HG03378 (cell line): ENCODE data around the gene C10orf88.
"Not testable (repeated sequence)": the region's sequence is repeated elsewhere in the genome, so short reads cannot be mapped to it uniquely, and the experiment has no call there.

ENCODE experiments used
- ATAC-seq: cut with Tn5 transposase; IDR thresholded peaks from one replicate; pipeline ENCODE4 v1.9.1; 2021; ENCODE audit warnings: mild to moderate bottlenecking, moderate library complexity; ENCODE audit not compliant: unreplicated experiment

The C10orf88 gene

DNA sequence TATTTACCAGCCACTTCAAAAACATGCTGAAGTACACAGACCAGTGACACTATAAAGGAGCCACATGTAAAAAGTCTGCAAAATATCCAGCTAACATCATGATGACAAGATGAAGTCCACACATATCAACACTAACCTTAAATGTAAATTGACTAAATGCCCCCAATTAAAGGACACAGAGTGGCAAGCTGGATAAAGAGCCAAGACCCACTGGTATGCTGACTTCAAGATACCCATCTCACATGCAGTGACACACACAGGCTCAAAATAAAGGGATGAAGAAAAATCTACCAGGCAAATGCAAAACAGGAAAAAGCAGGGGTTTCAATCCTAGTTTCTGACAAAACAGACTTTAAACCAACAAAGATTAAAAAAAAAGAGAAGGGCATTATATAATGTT, 12.9 kb upstream of the C10orf88 start:
- no peak for ATAC-seq

DNA sequence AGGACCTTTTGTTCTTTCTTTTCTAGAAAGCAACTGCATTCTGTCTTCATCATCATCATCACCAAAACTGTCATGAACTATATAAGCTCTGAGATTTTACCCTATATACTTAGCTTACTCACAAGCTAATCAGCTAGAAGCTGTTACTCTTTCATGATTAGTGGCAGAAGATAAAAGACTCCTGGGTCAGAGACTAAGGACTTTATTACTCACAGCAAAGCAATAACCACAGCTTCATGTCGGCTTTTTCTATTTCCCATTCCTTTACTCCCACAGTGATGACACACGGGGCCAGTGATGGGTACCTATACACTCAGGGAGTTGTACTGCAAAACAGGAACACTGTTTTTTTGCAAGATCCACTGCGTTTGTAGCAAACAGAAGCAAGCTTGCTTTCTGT, 8.4 kb upstream of the C10orf88 start:
- ATAC-seq = no peak

DNA sequence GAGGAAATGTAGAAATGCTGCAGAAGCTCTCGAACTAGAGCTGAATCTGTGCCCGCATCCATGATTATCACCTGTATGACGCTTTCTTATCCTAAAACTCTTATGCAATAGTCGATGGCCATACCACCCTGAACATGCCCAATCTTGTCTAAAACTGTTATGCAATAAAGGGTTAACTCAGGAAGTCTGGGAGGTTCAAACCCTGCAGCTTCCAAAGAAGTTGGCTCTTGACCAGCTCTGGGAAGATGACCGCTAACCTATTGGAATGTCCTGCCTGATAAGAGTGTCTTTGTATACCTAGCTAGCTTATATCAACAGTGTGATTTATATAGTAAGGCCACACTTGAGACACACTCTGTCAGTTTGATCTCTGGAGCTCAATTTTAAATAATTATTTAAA, 3.4 kb upstream of the C10orf88 start:
- no peak for ATAC-seq

DNA sequence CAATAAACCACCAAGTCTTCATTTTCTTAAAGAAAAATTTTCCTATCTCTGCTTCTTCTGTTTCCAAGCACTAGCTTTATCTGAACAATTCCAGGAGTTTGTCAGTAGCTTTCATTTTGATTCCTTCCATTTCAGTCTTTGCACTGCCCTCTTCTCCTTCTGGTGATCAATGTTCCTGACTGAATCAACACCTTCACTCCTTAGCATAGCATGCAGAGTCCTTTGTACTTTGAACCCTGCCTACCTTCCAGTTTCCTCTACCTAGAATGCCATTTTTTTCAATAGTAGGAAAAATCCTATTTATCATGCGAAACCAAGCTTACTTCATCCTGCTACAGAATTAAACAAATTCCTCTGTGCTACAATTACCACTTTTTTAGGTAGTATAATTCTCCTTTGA, 1.9 kb upstream of the C10orf88 start:
- ATAC-seq = no peak

DNA sequence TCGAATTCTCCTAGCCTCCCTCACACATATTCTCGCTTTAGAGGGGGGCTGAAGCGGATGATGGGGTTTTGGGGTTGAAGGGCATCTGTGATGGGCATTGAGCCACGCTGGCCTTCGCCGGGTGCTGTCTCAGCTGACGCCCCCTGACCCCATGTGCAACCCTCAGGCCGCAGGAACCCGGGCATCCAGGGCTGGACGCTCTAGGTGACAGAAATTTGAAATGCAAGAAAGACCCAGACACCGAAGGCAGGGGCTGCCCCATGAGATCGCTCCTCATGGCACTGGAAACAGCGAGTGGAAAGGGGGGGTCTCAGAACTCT, 664 bp upstream of the C10orf88 start:
- ATAC-seq = no peak

DNA sequence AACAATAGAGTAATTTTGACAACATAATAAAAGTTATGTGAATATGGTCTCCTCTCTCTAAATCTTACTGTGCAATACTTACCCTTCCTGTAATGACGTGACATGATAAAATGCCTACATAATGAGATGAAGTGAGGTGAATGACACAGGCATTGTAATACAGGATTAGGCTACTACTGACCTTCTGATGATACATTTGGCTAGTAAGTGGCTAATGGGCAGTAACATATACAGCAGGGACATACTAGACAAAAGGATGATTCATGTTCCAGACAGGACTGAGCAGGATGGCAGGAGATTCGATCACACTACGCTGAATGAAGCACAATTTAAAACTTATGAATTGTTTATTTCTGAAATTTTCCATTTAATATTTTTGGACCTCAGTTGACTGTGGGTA, 4.7 kb downstream of the C10orf88 start:
- ATAC-seq = no peak

DNA sequence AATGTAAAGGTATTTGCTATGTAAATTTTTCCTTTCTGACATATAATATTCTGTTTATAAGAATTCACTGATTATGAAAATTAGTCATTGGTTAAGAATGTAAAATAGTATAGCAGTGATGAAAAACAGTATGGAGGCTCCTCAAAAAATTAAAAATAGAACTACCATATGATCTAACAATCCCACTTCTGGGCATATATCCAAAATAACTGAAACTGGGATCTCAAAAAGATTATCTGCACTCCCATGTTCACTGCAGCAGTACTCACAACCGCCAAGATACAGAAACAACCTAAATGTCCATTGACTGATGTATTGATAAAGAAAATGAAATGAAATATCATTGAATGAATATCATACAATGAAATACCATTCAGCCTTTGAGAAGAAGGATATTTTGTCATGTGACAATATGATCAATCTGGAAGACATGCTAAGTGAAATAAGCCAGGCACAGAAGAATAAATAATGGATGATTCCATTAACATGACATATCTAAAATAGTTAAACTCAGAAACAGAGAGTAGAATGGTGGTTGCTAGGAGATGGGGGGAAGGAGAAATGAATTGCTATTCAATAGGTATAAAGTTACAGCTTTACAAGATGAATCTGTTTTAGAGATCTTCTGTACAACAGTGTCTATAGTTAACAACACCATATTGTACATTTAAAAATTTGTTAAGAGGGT, 14.0 kb downstream of the C10orf88 start:
- ATAC-seq = no peak

DNA sequence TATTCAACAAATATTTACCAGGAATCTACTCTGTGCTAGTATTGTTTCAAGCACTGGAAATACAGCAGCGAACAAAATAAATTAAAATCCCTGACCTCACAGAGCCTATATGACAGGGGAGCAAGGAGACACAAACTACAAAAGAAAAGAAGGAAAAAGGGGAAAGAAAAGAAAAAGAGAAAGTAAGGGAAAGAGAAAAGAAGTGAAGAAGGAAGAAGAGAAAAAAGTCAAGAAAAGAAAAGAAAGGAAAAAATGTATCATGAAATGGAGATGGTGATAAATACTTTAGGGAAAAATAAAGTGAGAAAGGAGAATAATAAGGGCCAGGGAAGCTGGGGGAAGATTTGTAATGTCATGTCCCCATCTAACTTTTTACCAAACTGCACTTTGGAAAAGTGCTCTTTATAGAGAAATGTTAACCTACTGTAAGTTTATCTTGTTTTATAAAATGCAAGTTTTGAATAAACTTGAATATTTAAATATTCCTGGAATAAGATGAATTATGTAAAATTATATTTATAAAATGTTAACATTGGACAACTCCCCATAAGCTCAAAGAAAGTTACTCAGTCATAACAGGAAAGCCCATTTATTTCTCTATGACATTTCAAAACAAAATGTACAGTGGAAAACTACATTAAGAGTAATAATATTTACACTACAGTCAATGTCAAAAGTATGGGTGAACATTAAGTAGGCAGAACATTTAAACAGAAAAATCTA, 14.7 kb downstream of the C10orf88 start:
- ATAC-seq = no peak

DNA sequence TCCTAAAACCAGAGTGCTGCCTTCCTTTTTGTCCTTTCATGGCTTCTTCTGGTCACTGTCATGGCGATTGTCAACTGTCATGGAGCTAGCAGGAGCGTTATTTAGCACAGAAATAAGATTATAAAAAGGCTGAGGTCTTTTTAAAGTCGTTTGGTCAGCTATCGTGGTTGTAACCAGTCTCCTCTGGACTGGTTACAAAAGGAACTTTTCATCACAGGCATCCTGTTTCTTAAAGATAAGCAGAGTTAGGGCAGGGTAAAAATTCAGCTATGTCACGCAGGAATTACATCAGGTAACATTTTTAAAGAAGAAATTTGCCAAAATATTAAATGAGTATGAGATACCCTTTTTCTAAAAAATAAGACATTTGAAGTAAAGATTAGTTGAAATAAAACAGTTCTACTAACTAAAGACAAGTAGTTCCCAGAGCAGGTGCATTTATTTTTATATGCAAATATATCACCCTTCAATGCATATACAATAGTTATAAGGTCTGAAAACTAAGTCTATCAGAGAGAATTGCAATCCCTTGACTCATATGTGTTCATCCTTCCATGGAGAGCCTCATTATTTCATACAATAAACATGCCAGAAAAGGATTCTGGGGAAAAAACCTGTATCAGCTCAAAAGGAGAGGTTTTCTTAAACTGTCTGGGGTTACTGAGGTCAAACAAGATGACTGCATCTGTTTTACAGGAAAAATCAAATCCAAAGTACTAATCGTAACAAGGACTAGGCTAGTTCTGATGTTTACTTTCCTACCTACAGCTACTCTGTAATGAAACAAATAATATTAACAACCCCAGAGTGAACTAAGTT, 22.7 kb downstream of the C10orf88 start:
- no peak for ATAC-seq

DNA sequence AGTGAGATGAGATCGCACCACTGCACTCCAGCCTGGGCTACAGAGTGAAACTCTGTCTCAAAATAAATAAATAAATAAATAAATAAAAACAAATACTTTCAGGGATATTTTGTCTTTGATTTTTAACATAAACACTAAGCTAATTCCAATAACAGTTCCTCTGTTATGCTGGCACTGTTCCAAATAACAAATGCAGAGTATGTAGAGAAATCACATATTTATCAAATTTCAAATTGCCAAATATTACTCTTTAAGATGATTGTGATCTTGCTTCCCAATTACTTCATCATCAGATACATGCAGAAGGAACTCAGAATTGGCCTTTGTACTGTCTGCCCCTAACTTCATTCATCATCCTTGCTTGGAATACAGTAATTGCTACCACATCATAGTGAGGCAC, 23.9 kb downstream of the C10orf88 start:
- no peak for ATAC-seq

DNA sequence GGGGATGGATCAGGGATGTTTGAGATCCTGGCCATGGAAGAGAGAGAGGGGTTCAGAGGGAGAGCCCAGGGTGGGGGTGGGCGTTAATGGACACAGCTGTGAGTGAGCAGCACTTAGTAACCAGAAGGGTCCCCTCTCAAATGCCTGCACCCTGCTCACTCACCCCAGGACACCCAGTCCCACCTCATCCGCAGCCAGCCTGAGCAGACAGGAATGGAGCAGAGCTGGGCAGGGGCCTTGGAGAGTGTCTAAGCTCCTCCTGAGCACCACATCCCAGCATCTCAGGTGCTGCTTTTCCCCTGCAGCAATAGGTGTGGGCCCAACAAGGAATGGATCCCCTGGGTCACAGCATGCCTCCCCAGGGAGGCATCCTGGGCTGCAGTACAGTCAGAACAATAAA, 38.3 kb downstream of the C10orf88 start:
- ATAC-seq = no peak

DNA sequence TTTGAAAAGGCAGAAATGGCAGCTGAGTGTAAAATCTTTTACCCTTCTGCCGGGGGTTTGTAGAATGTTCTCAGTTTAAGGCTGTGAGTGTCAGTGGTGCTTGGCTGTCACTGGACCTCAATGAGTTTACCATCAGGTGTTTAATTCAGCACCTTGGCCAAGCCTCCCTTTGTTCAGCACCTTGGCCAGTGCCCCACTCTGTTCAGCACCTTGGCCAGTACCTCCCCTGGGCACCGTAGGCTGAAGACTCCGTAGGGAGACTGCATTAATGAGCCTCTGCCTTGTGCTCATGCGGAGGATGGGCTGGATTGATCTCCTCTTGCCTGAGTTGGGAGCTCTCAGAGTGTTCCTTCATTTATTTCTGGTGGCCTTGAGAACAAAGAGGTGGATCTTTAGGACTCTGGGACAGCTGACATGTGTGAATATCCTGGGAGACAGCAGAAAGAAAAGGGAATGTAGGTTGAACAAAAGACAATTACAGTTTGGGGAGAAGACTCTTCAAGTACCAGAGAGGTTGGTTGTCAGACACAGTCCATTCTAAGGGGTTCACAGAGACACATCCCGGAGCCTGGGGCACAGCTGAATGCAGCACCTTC, 42.0 kb downstream of the C10orf88 start:
- no peak for ATAC-seq

DNA sequence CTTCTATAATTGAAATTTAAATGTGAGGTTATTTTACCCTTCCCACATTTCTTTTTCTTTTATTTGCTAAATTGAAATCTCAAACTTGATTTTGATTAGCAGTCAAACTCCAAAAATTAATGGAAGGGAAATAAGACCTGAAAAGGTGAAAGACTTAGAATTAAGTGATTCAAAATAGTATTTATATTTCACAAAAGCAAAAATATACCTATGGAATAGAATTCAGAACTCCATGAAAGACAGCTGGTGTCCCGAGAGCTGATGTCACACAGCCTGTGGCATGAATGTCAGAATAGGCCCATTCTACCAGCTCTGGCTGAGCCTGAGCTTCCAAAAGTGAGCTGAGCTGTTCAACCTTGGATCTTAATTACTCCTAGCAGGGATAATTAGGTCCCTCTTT, 43.7 kb downstream of the C10orf88 start, which contains the start of gene FAM24A:
TSS of gene FAM24A (plus strand) at position 301 of the 400 bp plus-strand sequence. CDS start 1,025 bp downstream, outside the sequence.
- ATAC-seq = no peak

DNA sequence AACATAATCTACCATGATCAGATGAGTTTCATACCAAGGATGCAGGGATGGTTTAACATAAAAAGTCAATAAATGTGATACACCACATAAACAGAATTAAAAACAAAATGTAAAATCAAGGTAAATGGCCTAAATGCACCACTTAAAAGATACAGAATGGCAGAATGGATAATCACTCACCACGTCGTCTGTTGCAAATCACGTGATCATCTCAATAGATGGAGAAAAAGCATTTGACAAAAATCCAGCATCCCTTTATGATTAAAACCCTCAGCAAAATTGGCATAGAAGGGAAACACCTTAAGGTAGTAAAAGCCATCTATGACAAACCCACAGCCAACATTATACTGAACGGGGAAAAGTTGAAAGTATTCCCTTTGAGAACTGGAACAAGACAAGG, 50.2 kb downstream of the C10orf88 start:
- ATAC-seq = not testable (repeated sequence)

DNA sequence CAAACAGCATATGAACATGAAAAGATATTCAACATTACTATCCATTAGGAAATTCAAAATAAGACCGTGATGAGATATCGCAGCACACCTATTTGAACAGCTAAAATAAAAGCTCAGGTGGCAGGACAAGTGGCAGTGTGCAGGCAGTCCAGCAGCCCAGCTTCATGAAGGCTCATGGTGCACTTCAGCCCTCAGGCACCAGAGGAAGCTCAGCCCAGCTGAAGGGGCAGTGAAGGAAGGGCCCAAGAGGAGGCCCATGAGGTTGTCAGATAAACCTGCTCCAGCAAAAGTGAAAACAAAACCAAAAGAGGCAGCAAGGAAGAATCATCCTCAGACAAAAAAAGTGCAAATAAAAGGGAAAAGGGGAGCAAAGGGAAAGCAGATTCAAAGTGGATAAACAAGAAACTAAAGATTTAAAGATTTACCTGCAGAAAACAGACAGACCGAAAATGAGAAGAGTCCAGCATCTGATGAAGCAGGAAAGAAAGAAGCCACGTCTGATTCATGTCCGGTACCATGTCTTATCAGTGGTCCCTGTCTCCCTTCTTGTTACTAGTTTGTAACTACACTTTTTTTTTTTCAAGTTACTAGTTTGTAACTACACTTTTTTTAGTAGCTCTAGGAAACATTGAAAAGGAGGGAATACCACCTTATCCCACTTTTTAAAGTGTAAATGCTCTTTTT, 59.6 kb downstream of the C10orf88 start:
- ATAC-seq = no peak

DNA sequence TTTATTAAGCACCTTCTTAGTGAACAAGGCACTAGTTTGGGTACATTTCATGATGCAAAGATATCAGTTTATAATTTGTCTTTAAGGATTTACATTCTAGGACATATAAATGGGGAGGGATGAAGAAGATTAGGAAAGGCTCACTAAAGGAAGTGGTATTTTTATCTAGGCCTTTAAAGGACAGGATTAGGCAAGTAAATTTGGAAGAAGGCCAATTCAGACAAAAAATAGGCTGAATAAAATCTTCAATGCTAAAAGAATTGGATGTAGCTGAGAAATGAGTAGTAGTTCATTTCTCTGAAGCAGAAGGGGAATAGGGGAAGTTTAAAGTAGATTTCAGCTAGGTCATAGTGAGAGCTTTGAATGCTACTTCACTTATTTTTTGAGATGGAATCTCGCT, 69.9 kb downstream of the C10orf88 start:
- ATAC-seq = no peak

DNA sequence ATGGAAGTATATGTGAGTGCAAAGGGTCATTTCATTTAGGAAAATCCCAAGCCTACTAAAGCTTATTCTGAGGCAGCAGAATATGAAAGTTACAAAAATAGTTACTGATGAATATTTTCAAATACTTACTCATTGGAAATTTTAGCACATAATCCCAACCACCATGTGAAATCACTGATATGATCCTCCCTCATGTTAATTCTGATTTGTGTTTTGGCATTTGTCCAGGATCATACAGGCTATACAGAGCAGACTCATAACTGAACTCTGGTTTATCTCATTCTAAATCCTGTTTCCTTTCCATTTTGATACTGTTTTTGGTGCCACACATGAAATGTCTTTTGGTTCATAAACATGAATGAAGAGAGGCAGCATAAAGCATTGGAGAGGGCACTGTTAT, 71.3 kb downstream of the C10orf88 start:
- no peak for ATAC-seq
